ENCODE data around the gene FOXC1. TPM values are rescaled to one million over a fixed set of nuclear protein-coding genes. Genes with fewer than 3 reads are reported as not detected.

Gene FOXC1
- total RNA-seq, 1 donor from 2014 or later = 27.6 TPM

DNA sequence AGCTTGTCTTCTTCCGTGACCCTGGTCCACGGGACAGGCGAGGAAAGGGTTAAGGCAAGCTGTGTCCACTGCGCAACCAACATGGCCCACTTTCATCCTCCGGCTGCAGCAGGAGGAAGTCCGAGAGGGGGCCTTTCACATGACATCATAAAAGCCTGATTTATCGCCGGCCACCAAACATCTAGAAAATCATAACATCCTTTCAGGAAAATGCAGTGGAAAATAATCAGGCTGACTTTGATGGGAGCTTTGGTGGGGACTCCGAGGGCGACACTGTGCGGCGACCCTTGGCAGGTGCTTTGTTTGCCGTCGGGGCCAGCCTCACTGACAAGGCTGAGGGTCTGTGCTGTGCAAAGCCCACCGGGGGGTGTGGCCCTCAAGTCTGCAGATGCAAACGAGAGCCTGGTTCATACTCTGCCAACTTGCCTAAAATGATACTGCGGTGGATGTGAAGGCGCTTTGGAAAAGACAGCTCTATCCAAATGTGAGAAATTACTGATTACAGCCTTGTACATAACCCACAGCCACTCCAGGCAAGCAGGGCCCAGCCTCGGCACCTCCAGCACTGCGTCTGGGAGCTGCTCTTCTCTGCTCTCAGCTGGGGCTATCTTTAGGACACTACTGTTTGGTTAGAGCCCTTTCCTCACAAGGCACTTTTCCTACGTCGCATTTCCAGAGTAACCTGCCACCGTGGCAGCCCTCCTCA is 25.7 kb downstream of the FOXC1 start:
- no peaks in the 10 kb centered on the region for H3K36me3 ChIP-seq (ENCODE audit: control insufficient read depth, insufficient read depth, low read length)
- H3K4me3 ChIP-seq (ENCODE audit: low read depth, low read length) = no peak overlapping the region
- no peaks in the 10 kb centered on the region for H3K27me3 ChIP-seq (ENCODE audit: control insufficient read depth, insufficient read depth, low read length)
- TF ChIP-seq, protein P1, sequence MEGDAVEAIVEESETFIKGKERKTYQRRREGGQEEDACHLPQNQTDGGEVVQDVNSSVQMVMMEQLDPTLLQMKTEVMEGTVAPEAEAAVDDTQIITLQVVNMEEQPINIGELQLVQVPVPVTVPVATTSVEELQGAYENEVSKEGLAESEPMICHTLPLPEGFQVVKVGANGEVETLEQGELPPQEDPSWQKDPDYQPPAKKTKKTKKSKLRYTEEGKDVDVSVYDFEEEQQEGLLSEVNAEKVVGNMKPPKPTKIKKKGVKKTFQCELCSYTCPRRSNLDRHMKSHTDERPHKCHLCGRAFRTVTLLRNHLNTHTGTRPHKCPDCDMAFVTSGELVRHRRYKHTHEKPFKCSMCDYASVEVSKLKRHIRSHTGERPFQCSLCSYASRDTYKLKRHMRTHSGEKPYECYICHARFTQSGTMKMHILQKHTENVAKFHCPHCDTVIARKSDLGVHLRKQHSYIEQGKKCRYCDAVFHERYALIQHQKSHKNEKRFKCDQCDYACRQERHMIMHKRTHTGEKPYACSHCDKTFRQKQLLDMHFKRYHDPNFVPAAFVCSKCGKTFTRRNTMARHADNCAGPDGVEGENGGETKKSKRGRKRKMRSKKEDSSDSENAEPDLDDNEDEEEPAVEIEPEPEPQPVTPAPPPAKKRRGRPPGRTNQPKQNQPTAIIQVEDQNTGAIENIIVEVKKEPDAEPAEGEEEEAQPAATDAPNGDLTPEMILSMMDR (IDR thresholded peaks at IDR 0.05; ENCODE audit: insufficient read depth, low read length, poor library complexity, severe bottlenecking) = no peak
- no peak for DNase-seq (ENCODE audit: low read depth)

DNA sequence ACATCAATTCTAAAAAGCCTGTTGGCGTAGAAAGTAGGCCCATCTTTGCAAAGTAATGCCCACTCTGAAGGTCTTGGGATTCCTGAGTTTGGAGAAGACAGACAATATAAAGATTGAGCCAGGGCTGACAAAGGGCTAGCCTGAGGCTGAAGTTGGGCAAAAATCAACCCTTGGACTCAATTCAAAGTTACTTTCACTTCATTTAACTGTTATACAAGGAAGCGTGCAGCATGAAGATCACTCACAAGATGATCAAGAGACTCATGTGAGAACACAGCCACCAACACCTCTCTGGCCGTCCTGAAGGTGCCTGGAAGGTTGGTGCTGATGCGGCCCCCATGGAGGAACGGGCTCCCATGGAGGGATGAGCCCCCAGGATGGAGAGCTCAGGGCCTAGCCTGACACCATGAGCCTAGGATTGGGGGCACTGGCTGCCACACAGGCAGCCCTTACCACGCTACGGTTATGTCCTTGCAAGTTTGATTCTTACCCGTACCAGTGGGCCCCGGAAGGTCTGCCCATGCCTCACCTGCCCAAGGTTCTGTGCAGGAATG is 26.6 kb downstream of the FOXC1 start:
- H3K27me3 ChIP-seq (ENCODE audit: control insufficient read depth, insufficient read depth, low read length) = no peaks in the 10 kb centered on the region
- no peak for DNase-seq (ENCODE audit: low read depth)
- TF ChIP-seq, protein P1 (IDR thresholded peaks at IDR 0.05; ENCODE audit: insufficient read depth, low read length, poor library complexity, severe bottlenecking) = no peak
- H3K36me3 ChIP-seq (ENCODE audit: control insufficient read depth, insufficient read depth, low read length) = no peaks in the 10 kb centered on the region
- no peak overlapping the region for H3K4me3 ChIP-seq (ENCODE audit: low read depth, low read length)

DNA sequence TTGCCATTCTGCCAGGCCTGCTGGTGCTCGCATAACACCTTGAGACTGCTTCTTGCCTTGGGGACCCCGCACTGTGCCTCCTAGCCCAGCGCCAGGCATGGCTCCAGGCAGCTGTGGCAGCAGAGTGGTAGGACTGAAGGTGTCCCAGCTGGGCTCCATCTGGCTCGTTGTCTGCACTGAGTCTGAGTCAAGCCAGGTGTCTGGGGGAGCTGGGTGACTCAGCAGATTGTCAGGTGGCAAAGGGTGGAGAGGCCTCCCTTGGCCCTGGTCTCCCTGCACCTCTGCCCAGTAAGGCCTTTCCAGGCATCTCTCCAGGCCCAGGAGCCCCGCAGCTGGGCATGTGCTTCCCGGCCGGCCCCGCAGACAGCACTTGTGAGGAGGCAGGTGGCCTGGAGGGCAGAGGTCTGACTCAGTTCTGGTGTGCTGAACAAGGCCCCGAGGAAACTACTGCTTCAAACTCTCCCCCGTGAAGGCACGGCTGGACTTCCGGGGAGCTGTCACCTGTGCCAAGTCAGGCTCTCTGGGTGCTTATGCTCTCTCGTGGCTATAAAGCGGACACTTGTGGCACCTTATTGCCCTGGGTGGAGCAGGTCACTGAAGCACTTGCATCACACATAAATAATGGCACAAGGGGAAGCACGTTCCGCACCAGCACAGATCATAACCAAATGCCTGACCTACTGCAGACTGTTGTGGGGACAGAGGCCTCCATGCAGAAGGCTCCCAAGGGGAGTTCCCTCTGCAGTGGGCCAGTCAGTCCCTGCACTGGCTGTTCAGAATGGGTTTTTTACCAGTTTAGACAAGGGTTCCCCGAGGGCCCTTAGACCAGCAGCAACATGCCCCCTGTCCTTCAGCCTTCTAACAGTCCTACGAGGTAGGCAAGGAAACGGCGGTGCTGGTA is 27.5 kb downstream of the FOXC1 start:
- DNase-seq (ENCODE audit: low read depth) = peak; percentile 68
- TF ChIP-seq, protein P1 (IDR thresholded peaks at IDR 0.05; ENCODE audit: insufficient read depth, low read length, poor library complexity, severe bottlenecking) = no peak
- H3K36me3 ChIP-seq (ENCODE audit: control insufficient read depth, insufficient read depth, low read length) = no peaks in the 10 kb centered on the region
- H3K27me3 ChIP-seq (ENCODE audit: control insufficient read depth, insufficient read depth, low read length) = no peaks in the 10 kb centered on the region
- no peak overlapping the region for H3K4me3 ChIP-seq (ENCODE audit: low read depth, low read length)

DNA sequence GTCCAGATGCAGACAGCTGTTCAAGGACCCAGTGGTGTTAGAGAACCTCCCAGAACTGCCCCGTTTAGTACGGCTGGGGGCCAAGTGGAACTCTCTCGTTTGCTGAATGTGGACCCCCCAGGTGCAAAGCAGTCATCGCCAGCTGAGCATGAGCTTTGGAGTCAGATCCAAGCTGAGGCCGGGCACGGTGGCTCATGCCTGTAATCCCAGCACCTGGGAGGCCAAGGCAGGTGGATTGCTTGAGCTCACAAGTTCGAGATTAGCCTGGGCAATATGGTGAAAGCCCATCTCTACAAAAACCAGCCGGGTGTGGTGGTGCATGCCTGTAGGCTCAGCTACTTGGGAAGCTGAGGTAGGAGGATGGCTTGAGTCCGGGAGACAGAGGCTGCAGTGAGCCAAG is 29.7 kb downstream of the FOXC1 start:
- H3K36me3 ChIP-seq (ENCODE audit: control insufficient read depth, insufficient read depth, low read length) = no peaks in the 10 kb centered on the region
- H3K4me3 ChIP-seq (ENCODE audit: low read depth, low read length) = no peak overlapping the region
- no peak for DNase-seq (ENCODE audit: low read depth)
- TF ChIP-seq, protein P1 (IDR thresholded peaks at IDR 0.05; ENCODE audit: insufficient read depth, low read length, poor library complexity, severe bottlenecking) = no peak
- no peaks in the 10 kb centered on the region for H3K27me3 ChIP-seq (ENCODE audit: control insufficient read depth, insufficient read depth, low read length)

DNA sequence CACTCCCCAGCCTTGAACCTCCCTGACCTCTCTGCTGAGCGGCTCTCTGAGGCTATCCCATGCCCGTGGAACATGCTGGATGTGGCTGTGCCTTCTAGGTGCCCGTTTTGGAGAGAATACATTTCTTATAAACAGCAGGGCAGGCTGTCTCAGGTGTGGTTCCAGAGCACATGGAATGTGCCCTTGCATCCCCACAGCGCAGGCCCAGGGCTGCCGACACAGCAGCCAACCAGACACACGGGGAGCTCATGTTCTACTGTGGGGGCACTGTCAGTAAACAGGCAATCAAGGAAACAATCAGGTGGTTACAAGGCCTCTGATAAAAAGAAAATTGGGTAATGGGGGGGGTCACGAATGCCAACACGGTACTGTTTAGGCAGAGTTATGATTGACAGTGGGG is 30.8 kb downstream of the FOXC1 start:
- H3K4me3 ChIP-seq (ENCODE audit: low read depth, low read length) = no peak overlapping the region
- H3K36me3 ChIP-seq (ENCODE audit: control insufficient read depth, insufficient read depth, low read length) = no peaks in the 10 kb centered on the region
- TF ChIP-seq, protein P1 (IDR thresholded peaks at IDR 0.05; ENCODE audit: insufficient read depth, low read length, poor library complexity, severe bottlenecking) = no peak
- no peaks in the 10 kb centered on the region for H3K27me3 ChIP-seq (ENCODE audit: control insufficient read depth, insufficient read depth, low read length)
- no peak for DNase-seq (ENCODE audit: low read depth)

Measured in kidney epithelial cell (primary cell).